Coronary artery (tissue), 2 donors: ENCODE measurements around the gene BORCS5.
A peak's percentile ranks its signal among the peaks of the same experiment; 100 is the strongest.
"Not testable (repeated sequence)": the region's sequence is repeated elsewhere in the genome, so short reads cannot be mapped to it uniquely, and the experiment has no call there.

Experiments
- DNase-seq: peaks from one replicate; pipeline ENCODE4 v3.0.0-alpha.2; 2017; ENCODE audit warnings: low spot score
- H3K27ac ChIP-seq, 2 donors: fragments of 200-600 bp; sonication (generic); one replicate each; pipeline ENCODE4 v1.5.1; 2016 to 2019
- H3K4me3 ChIP-seq: fragments of 200-600 bp; sonication (generic); 2 replicates; pipeline ENCODE4 v1.5.1; 2016; ENCODE audit warnings: mild to moderate bottlenecking, moderate library complexity
- CTCF ChIP-seq: fragments of 200-600 bp; sonication (generic); IDR thresholded peaks from one replicate; pipeline ENCODE4 v1.5.1; 2019; ENCODE audit warnings: antibody characterized with exemption

BORCS5 gene

GRCh38 chr12:12404297-12404696 is 47.4 kb downstream of the BORCS5 start:
- no peak for DNase-seq
- no peak for TF ChIP-seq CTCF
- H3K27ac ChIP-seq, result no peak overlapping the region
- H3K4me3 ChIP-seq, result no peak overlapping the region

GRCh38 chr12:12405882-12406281 is 49.0 kb downstream of the BORCS5 start:
- H3K27ac ChIP-seq, result peak overlapping the region in 1 of 2 donors; percentile 3
- TF ChIP-seq CTCF, result no peak
- no peak overlapping the region for H3K4me3 ChIP-seq
- DNase-seq, result no peak

GRCh38 chr12:12406762-12407161 is 49.9 kb downstream of the BORCS5 start:
- Histone ChIP-seq H3K27ac (no peak overlapping the region), H3K4me3 (no peak overlapping the region)
- no peak for DNase-seq
- no peak for TF ChIP-seq CTCF

GRCh38 chr12:12408265-12408690 is 51.4 kb downstream of the BORCS5 start:
- H3K27ac ChIP-seq, result no peak overlapping the region
- no peak for TF ChIP-seq CTCF
- no peak overlapping the region for H3K4me3 ChIP-seq
- no peak for DNase-seq

GRCh38 chr12:12409337-12409736 is 52.5 kb downstream of the BORCS5 start:
- H3K27ac ChIP-seq, DNase-seq, H3K4me3 ChIP-seq: not testable (repeated sequence)

GRCh38 chr12:12415886-12416285 is 59.0 kb downstream of the BORCS5 start:
- Histone ChIP-seq H3K27ac (no peak overlapping the region), H3K4me3 (no peak overlapping the region)
- no peak for DNase-seq
- no peak for TF ChIP-seq CTCF

- not testable (repeated sequence) for H3K4me3 ChIP-seq, DNase-seq, H3K27ac ChIP-seq
These were observed 62.3 kb downstream of the BORCS5 start for GRCh38 chr12:12419165-12419564.

GRCh38 chr12:12423367-12423766 is 66.5 kb downstream of the BORCS5 start:
- Histone ChIP-seq H3K27ac (no peak overlapping the region), H3K4me3 (no peak overlapping the region)
- no peak for TF ChIP-seq CTCF
- no peak for DNase-seq
